GM23338 (cell line): Measurements from ENCODE around the gene PRPF40B. TPM values are rescaled to one million over a fixed set of nuclear protein-coding genes. Genes with fewer than 3 reads are reported as not detected.

Experiments used
- ATAC-seq: fragments of 200-7000 bp; cut with Tn5 transposase; 3 replicates; pipeline ENCODE4 v1.9.1; 2020
- DNase-seq: peaks from one replicate; pipeline ENCODE4 v3.0.0-alpha.2; 2015; ENCODE audit warnings: low spot score
- H2AFZ ChIP-seq: fragments of 200-600 bp; sonication (generic); 2 replicates; pipeline ENCODE4 v1.8.0; 2016; ENCODE audit warnings: antibody characterized with exemption, mild to moderate bottlenecking, moderate library complexity
- H3F3A ChIP-seq: fragments of 200-600 bp; sonication (generic); replicated peaks from 2 replicates; pipeline ENCODE4 v1.8.0; 2017; ENCODE audit warnings: antibody characterized with exemption, mixed run types, low read depth
- H3K27ac ChIP-seq: fragments of 200-600 bp; sonication (generic); 2 replicates; pipeline ENCODE4 v1.6.1; 2016; ENCODE audit warnings: low read depth
- H3K27me3 ChIP-seq: fragments of 200-600 bp; sonication (generic); 2 replicates; pipeline ENCODE4 v1.8.0; 2016; ENCODE audit warnings: mild to moderate bottlenecking, mixed run types, moderate library complexity; ENCODE audit not compliant: insufficient read depth
- H3K36me3 ChIP-seq: fragments of 200-600 bp; sonication (generic); 2 replicates; pipeline ENCODE4 v1.8.0; 2016; ENCODE audit warnings: mild to moderate bottlenecking; ENCODE audit not compliant: insufficient read depth
- H3K4me1 ChIP-seq: fragments of 200-600 bp; sonication (generic); 2 replicates; pipeline ENCODE4 v1.8.0; 2016; ENCODE audit warnings: mild to moderate bottlenecking, moderate library complexity; ENCODE audit not compliant: insufficient read depth
- H3K4me2 ChIP-seq: fragments of 200-600 bp; sonication (generic); 2 replicates; pipeline ENCODE4 v1.7.1; 2017; ENCODE audit warnings: mixed run types
- H3K4me3 ChIP-seq: fragments of 200-600 bp; sonication (generic); 2 replicates; pipeline ENCODE4 v1.6.1; 2016; ENCODE audit warnings: mixed run types
- H3K79me2 ChIP-seq: fragments of 200-600 bp; sonication (generic); replicated peaks from 2 replicates; pipeline ENCODE4 v1.8.0; 2017; ENCODE audit warnings: mild to moderate bottlenecking; ENCODE audit not compliant: insufficient read depth
- H3K9me2 ChIP-seq: fragments of 200-600 bp; sonication (generic); 2 replicates; pipeline ENCODE4 v1.8.0; 2017; ENCODE audit not compliant: insufficient read depth
- H4K20me1 ChIP-seq: fragments of 200-600 bp; sonication (generic); replicated peaks from 2 replicates; pipeline ENCODE4 v1.8.0; 2017; ENCODE audit warnings: mild to moderate bottlenecking; ENCODE audit not compliant: insufficient read depth
- H3K27ac Mint-ChIP-seq: 2 replicates; pipeline ENCODE4 v1.8.0; 2020; ENCODE audit warnings: inconsistent platforms, mild to moderate bottlenecking, moderate library complexity, mixed read lengths
- H3K27me3 Mint-ChIP-seq: 3 replicates; pipeline ENCODE4 v1.8.0; 2022; ENCODE audit warnings: low read depth, mild to moderate bottlenecking, moderate library complexity, mixed read lengths, inconsistent platforms; ENCODE audit not compliant: insufficient read depth, poor library complexity
- H3K36me3 Mint-ChIP-seq: 3 replicates; pipeline ENCODE4 v1.8.0; 2021; ENCODE audit warnings: low read depth, mild to moderate bottlenecking, inconsistent platforms, moderate library complexity, mixed read lengths
- H3K4me1 Mint-ChIP-seq: 3 replicates; pipeline ENCODE4 v1.8.0; 2020; ENCODE audit warnings: mild to moderate bottlenecking, inconsistent platforms, mixed read lengths
- H3K4me3 Mint-ChIP-seq: 3 replicates; pipeline ENCODE4 v1.8.0; 2021; ENCODE audit warnings: moderate library complexity, mild to moderate bottlenecking, inconsistent platforms, mixed read lengths
- H3K9me3 Mint-ChIP-seq: 3 replicates; pipeline ENCODE4 v1.8.0; 2020; ENCODE audit warnings: moderate library complexity, mild to moderate bottlenecking, inconsistent platforms, mixed read lengths
- CREB1 ChIP-seq: fragments of 250-450 bp; sonication (Bioruptor Pico); IDR thresholded peaks from 2 replicates; pipeline ENCODE4 v1.5.0; 2020; ENCODE audit warnings: low read depth, mild to moderate bottlenecking, moderate library complexity
- EZH2 ChIP-seq: fragments of 200-600 bp; sonication (generic); IDR thresholded peaks from one replicate; pipeline ENCODE4 v1.8.0; 2017; ENCODE audit warnings: antibody characterized with exemption, mild to moderate bottlenecking, low read depth; ENCODE audit not compliant: unreplicated experiment
- EZH2phosphoT487 ChIP-seq: fragments of 200-600 bp; sonication (generic); IDR thresholded peaks from one replicate; pipeline ENCODE4 v1.8.1; 2018; ENCODE audit warnings: antibody characterized with exemption; ENCODE audit not compliant: unreplicated experiment
- JUNB ChIP-seq: IDR thresholded peaks from one replicate; pipeline ENCODE4 v1.6.1; 2016; ENCODE audit warnings: antibody characterized with exemption; ENCODE audit not compliant: unreplicated experiment
- NANOG ChIP-seq: IDR thresholded peaks from 2 replicates; pipeline ENCODE4 v1.6.1; 2016; ENCODE audit warnings: antibody characterized with exemption, borderline replicate concordance
- POLR2AphosphoS5 ChIP-seq: IDR thresholded peaks from 2 replicates; pipeline ENCODE4 v1.6.1; 2016; ENCODE audit warnings: antibody characterized with exemption, low read depth
- STAT1 ChIP-seq: IDR thresholded peaks from one replicate; pipeline ENCODE4 v1.6.1; 2016; ENCODE audit warnings: antibody characterized with exemption; ENCODE audit not compliant: unreplicated experiment
- ZNF114 ChIP-seq: fragments of 250-450 bp; sonication (Bioruptor Pico); IDR thresholded peaks from 2 replicates; pipeline ENCODE4 v1.5.0; 2020; ENCODE audit warnings: mild to moderate bottlenecking, moderate library complexity
- ZNF331 ChIP-seq: fragments of 250-450 bp; sonication (Bioruptor Pico); IDR thresholded peaks from 2 replicates; pipeline ENCODE4 v1.5.0; 2020; ENCODE audit warnings: low read depth, mild to moderate bottlenecking, moderate library complexity
- polyA plus RNA-seq: library from polyadenylated mRNA; unstranded; fragments of >200 nt; fragmentation: Nextera tagmentation; extraction: Ambion mirVana; gene quantifications from 2 replicates; pipeline ENCODE4 v1.2.1, GENCODE V29; 2016
- total RNA-seq: library from RNA; depleted of rRNA; stranded (reverse); fragments of >200 nt; shearing (Covaris generic); gene quantifications from 2 replicates; pipeline ENCODE4 v1.2.3, GENCODE V29; 2014
- TF ChIP-seq, protein P1 (sequence below): fragments of 250-450 bp; sonication (Bioruptor Pico); IDR thresholded peaks from 2 replicates; pipeline ENCODE4 v1.5.0; 2020; ENCODE audit warnings: mild to moderate bottlenecking, moderate library complexity
- TF ChIP-seq, protein P2 (sequence below): IDR thresholded peaks from 2 replicates; pipeline ENCODE4 v1.6.1; 2016; ENCODE audit warnings: antibody characterized with exemption
- TF ChIP-seq, protein P3 (sequence below), 2 experiments: fragments of 200-600 bp in 1 of 2; sonication (generic) in 1 of 2; conservative IDR thresholded peaks; 2 replicates each; pipeline versions ENCODE4 v1.5.1 to v1.6.1; 2016 to 2017; ENCODE audit warnings: antibody characterized with exemption in 2 of 2, low read depth in 2 of 2, mild to moderate bottlenecking in 2 of 2, moderate library complexity in 1 of 2
- TF ChIP-seq, protein P4 (sequence below): IDR thresholded peaks from one replicate; pipeline ENCODE4 v1.6.1; 2018; ENCODE audit warnings: antibody characterized with exemption; ENCODE audit not compliant: unreplicated experiment

Gene PRPF40B
- total and polyA plus RNA-seq, 2 experiments from 2014 or later, result 17.9 to 19.0 TPM

DNA sequence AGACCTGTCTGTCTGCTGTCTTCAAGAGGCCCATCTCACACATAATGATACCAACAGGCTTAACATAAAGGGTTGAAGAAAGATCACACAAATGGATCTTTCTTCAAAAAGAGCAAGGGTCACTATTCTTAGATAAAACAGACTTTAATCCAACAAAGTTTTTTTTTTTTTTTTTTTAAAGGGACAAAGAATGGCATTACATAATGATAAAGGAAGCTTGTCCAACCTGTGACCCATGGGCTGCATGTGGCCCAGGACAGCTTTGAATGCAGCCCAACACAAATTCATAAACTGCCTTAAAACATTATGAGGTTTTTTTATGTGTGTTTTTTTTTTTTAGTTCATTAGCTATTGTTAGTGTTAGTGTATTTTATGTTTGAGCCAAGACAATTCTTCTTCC is 11.2 kb upstream of the PRPF40B start:
- TF ChIP-seq EZH2 (no peak), EZH2phosphoT487 (no peak), STAT1 (no peak), CREB1 (CRISPR knock-in tag) (no peak), NANOG (no peak), ZNF331 (CRISPR knock-in tag) (no peak), ZNF114 (CRISPR knock-in tag) (no peak), JUNB (no peak), POLR2AphosphoS5 (no peak)
- TF ChIP-seq, protein P1, sequence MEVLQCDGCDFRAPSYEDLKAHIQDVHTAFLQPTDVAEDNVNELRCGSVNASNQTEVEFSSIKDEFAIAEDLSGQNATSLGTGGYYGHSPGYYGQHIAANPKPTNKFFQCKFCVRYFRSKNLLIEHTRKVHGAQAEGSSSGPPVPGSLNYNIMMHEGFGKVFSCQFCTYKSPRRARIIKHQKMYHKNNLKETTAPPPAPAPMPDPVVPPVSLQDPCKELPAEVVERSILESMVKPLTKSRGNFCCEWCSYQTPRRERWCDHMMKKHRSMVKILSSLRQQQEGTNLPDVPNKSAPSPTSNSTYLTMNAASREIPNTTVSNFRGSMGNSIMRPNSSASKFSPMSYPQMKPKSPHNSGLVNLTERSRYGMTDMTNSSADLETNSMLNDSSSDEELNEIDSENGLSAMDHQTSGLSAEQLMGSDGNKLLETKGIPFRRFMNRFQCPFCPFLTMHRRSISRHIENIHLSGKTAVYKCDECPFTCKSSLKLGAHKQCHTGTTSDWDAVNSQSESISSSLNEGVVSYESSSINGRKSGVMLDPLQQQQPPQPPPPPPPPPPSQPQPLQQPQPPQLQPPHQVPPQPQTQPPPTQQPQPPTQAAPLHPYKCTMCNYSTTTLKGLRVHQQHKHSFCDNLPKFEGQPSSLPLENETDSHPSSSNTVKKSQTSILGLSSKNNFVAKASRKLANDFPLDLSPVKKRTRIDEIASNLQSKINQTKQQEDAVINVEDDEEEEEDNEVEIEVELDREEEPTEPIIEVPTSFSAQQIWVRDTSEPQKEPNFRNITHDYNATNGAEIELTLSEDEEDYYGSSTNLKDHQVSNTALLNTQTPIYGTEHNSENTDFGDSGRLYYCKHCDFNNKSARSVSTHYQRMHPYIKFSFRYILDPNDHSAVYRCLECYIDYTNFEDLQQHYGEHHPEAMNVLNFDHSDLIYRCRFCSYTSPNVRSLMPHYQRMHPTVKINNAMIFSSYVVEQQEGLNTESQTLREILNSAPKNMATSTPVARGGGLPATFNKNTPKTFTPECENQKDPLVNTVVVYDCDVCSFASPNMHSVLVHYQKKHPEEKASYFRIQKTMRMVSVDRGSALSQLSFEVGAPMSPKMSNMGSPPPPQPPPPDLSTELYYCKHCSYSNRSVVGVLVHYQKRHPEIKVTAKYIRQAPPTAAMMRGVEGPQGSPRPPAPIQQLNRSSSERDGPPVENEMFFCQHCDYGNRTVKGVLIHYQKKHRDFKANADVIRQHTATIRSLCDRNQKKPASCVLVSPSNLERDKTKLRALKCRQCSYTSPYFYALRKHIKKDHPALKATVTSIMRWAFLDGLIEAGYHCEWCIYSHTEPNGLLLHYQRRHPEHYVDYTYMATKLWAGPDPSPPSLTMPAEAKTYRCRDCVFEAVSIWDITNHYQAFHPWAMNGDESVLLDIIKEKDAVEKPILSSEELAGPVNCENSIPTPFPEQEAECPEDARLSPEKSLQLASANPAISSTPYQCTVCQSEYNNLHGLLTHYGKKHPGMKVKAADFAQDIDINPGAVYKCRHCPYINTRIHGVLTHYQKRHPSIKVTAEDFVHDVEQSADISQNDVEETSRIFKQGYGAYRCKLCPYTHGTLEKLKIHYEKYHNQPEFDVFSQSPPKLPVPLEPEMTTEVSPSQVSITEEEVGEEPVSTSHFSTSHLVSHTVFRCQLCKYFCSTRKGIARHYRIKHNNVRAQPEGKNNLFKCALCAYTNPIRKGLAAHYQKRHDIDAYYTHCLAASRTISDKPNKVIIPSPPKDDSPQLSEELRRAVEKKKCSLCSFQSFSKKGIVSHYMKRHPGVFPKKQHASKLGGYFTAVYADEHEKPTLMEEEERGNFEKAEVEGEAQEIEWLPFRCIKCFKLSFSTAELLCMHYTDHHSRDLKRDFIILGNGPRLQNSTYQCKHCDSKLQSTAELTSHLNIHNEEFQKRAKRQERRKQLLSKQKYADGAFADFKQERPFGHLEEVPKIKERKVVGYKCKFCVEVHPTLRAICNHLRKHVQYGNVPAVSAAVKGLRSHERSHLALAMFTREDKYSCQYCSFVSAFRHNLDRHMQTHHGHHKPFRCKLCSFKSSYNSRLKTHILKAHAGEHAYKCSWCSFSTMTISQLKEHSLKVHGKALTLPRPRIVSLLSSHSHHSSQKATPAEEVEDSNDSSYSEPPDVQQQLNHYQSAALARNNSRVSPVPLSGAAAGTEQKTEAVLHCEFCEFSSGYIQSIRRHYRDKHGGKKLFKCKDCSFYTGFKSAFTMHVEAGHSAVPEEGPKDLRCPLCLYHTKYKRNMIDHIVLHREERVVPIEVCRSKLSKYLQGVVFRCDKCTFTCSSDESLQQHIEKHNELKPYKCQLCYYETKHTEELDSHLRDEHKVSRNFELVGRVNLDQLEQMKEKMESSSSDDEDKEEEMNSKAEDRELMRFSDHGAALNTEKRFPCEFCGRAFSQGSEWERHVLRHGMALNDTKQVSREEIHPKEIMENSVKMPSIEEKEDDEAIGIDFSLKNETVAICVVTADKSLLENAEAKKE, result no peak
- TF ChIP-seq, protein P2, sequence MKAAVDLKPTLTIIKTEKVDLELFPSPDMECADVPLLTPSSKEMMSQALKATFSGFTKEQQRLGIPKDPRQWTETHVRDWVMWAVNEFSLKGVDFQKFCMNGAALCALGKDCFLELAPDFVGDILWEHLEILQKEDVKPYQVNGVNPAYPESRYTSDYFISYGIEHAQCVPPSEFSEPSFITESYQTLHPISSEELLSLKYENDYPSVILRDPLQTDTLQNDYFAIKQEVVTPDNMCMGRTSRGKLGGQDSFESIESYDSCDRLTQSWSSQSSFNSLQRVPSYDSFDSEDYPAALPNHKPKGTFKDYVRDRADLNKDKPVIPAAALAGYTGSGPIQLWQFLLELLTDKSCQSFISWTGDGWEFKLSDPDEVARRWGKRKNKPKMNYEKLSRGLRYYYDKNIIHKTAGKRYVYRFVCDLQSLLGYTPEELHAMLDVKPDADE, result no peak
- TF ChIP-seq, protein P3, sequence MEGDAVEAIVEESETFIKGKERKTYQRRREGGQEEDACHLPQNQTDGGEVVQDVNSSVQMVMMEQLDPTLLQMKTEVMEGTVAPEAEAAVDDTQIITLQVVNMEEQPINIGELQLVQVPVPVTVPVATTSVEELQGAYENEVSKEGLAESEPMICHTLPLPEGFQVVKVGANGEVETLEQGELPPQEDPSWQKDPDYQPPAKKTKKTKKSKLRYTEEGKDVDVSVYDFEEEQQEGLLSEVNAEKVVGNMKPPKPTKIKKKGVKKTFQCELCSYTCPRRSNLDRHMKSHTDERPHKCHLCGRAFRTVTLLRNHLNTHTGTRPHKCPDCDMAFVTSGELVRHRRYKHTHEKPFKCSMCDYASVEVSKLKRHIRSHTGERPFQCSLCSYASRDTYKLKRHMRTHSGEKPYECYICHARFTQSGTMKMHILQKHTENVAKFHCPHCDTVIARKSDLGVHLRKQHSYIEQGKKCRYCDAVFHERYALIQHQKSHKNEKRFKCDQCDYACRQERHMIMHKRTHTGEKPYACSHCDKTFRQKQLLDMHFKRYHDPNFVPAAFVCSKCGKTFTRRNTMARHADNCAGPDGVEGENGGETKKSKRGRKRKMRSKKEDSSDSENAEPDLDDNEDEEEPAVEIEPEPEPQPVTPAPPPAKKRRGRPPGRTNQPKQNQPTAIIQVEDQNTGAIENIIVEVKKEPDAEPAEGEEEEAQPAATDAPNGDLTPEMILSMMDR (conservative IDR thresholded peaks at IDR 0.05; ENCODE audit: low read depth in 2 of 2), result no peak
- TF ChIP-seq, protein P4, sequence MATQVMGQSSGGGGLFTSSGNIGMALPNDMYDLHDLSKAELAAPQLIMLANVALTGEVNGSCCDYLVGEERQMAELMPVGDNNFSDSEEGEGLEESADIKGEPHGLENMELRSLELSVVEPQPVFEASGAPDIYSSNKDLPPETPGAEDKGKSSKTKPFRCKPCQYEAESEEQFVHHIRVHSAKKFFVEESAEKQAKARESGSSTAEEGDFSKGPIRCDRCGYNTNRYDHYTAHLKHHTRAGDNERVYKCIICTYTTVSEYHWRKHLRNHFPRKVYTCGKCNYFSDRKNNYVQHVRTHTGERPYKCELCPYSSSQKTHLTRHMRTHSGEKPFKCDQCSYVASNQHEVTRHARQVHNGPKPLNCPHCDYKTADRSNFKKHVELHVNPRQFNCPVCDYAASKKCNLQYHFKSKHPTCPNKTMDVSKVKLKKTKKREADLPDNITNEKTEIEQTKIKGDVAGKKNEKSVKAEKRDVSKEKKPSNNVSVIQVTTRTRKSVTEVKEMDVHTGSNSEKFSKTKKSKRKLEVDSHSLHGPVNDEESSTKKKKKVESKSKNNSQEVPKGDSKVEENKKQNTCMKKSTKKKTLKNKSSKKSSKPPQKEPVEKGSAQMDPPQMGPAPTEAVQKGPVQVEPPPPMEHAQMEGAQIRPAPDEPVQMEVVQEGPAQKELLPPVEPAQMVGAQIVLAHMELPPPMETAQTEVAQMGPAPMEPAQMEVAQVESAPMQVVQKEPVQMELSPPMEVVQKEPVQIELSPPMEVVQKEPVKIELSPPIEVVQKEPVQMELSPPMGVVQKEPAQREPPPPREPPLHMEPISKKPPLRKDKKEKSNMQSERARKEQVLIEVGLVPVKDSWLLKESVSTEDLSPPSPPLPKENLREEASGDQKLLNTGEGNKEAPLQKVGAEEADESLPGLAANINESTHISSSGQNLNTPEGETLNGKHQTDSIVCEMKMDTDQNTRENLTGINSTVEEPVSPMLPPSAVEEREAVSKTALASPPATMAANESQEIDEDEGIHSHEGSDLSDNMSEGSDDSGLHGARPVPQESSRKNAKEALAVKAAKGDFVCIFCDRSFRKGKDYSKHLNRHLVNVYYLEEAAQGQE, result no peak
- no peaks in the 10 kb centered on the region for H3K79me2 ChIP-seq
- H3F3A ChIP-seq, result no peaks in the 10 kb centered on the region
- no peak overlapping the region for H3K4me3 Mint-ChIP-seq
- H3K27ac ChIP-seq, result no peak overlapping the region
- H2AFZ ChIP-seq, result no peak overlapping the region
- H3K27me3 ChIP-seq, result no peaks in the 10 kb centered on the region
- no peak overlapping the region for H3K27ac Mint-ChIP-seq
- peaks cover 5% of the 10 kb centered on the region for H3K27me3 Mint-ChIP-seq
- H3K36me3 ChIP-seq, result no peaks in the 10 kb centered on the region
- no peak for DNase-seq
- peaks cover 8% of the 10 kb centered on the region for H3K4me1 Mint-ChIP-seq
- H3K9me3 Mint-ChIP-seq, result no peaks in the 10 kb centered on the region; the same call in 1 of the 3 replicates
- H3K4me2 ChIP-seq, result no peak overlapping the region
- H3K36me3 Mint-ChIP-seq, result no peaks in the 10 kb centered on the region
- H4K20me1 ChIP-seq, result no peaks in the 10 kb centered on the region
- H3K9me2 ChIP-seq, result no peaks in the 10 kb centered on the region
- no peaks in the 10 kb centered on the region for H3K4me1 ChIP-seq
- ATAC-seq, result no peak
- no peak overlapping the region for H3K4me3 ChIP-seq
